COR-L47 (cell line): ENCODE data around the gene CDK2AP2.
"Not testable (repeated sequence)": the region's sequence is repeated elsewhere in the genome, so short reads cannot be mapped to it uniquely, and the experiment has no call there.

Source experiments
- DNase-seq: peaks from one replicate; lab custom pipeline; 2025; lab: John Stamatoyannopoulos, UW

The CDK2AP2 gene

DNA sequence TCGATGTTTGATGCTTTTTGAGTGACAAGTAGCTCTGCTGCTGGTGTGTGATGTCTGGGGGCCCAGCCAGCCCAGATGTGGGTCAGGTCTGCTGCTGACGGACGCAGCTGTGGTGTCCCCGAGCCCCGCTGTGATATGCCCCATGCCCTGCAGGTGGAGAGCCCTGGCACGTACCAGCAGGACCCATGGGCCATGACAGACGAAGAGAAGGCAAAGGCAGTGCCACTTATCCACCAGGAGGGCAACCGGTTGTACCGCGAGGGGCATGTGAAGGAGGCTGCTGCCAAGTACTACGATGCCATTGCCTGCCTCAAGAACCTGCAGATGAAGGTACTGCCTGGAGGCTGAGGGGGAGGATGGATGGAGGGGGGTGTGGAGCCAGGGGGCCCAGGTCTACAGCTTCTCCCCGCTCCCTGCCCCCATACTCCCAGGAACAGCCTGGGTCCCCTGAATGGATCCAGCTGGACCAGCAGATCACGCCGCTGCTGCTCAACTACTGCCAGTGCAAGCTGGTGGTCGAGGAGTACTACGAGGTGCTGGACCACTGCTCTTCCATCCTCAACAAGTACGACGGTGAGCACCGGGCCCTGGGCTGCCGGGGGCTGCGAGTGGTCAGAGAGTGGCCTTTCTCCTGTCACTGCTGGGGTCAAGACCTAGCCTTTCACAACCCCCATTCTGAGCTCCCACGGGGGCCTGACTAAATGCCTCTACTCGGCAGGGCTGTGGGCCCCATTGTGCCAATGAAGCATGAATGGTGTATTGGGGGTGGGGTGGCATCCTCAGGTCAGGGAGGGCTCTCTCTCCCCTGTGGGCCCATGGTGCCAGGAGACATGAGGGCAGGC is 17.9 kb downstream of the CDK2AP2 start:
- DNase-seq: no peak

DNA sequence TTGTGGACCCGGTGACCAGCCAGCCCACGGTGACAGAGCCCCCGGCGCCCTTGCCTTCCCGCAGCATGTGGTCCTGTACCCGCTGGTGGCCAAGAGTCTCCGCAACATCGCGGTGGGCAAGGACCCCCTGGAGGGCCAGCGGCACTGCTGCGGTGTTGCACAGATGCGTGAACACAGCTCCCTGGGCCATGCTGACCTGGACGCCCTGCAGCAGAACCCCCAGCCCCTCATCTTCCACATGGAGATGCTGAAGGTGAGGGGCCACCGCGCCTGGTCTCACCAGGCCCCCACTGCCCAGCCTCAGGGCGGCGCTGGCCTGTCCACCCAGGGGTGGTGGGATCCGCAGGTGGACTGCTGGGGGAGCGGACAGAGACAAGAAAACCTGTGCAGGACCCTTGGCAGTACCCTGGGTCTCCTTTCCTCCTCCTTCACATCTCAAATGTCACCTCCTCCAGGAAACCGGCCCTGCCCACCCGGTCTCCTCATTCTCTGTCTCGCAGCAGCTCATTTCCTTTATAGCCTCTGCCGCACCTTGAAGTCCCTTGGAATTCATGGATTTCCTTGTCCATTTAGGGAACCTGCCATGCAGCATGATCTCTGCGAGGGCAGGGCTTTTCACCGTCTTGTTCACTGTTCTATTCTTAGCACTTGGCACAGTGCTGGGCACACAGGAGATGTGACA is 18.6 kb downstream of the CDK2AP2 start:
- no peak for DNase-seq

- no peak for DNase-seq
These were observed 21.3 kb downstream of the CDK2AP2 start for GRCh38 chr11:67486481-67487195.

- DNase-seq: not testable (repeated sequence)
These were observed 22.0 kb downstream of the CDK2AP2 start for GRCh38 chr11:67485873-67486361.

- DNase-seq: no peak
These were observed 23.1 kb downstream of the CDK2AP2 start for GRCh38 chr11:67484847-67485311.

GRCh38 chr11:67483831-67484665 is 23.9 kb downstream of the CDK2AP2 start:
- no peak for DNase-seq

- peak; percentile 97 for DNase-seq
These were observed 24.8 kb downstream of the CDK2AP2 start, which contains the start of gene AIP for GRCh38 chr11:67482827-67483798. Gene AIP, plus strand, starts transcription at chr11:67483026. Its CDS starts 133 bp downstream, at chr11:67483159.

DNA sequence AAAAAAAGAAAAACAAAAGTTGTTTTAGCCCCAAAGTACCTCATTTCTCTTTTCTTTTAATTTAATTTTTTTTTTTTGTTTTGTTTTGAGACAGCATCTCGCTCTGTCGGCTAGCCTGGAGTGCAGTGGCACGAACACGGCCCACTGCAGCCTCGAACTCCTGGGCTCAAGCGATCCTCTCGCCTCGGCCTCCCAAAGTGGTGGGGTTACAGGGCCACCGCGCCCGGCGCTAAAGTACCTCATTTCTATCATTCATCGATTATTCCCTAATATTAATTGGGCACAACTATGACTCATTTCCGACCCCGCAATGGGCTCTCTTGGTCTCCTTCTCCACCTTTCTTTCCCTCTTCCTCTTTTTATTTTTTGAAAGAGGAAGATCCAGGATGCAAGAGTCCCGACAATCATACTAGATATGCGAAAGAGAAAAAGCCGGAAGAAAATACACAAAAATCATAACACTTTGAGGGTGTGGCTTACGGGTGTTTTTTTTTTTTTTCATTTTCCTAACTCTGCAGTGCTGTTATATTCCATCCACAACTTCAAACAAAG is 25.6 kb downstream of the CDK2AP2 start:
- no peak for DNase-seq

DNA sequence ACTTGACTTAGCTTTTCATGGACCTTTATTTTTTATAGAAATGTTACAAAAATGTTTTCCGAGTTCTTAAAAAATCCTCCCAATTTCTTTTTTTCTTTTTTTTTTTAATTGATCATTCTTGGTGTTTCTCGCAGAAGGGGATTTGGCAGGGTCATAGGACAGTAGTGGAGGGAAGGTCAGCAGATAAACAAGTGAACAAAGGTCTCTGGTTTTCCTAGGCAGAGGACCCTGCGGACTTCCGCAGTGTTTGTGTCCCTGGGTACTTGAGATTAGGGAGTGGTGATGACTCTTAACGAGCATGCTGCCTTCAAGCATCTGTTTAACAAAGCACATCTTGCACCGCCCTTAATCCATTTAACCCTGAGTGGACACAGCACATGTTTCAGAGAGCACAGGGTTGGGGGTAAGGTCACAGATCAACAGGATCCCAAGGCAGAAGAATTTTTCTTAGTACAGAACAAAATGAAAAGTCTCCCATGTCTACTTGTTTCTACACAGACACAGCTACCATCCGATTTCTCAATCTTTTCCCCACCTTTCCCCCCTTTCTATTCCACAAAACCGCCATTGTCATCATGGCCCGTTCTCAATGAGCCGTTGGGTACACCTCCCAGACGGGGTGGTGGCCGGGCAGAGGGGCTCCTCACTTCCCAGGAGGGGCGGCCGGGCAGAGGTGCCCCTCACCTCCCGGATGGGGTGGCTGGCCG is 30.5 kb downstream of the CDK2AP2 start:
- not testable (repeated sequence) for DNase-seq

GRCh38 chr11:67476692-67477091 is 31.3 kb downstream of the CDK2AP2 start:
- DNase-seq: not testable (repeated sequence)

- DNase-seq: no peak
These were observed 35.1 kb downstream of the CDK2AP2 start for GRCh38 chr11:67472882-67473281.

- DNase-seq: no peak
These were observed 37.5 kb downstream of the CDK2AP2 start for GRCh38 chr11:67470337-67471002.

DNA sequence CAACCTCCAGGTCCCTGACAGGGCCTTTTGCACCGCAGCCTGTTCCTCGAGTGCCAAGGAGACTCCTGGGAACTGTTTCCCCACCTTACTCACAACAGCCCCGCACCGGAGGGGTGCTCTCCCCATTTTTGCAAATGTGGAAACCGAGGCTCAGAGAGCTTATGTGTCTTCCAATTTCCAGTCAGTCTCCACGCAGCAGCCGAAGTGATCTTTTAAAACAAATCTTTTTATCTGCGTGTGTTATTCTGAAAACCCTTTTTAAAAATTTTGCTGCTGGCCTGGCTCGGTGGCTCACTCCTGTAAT is 38.5 kb downstream of the CDK2AP2 start:
- no peak for DNase-seq

- peak; percentile 90 for DNase-seq
These were observed 39.0 kb downstream of the CDK2AP2 start, which contains the start of gene TMEM134 for GRCh38 chr11:67468759-67469507. Gene TMEM134, minus strand, starts transcription at chr11:67469251. Its CDS starts 59 bp downstream, at chr11:67469192.

GRCh38 chr11:67468456-67468758 is 39.6 kb downstream of the CDK2AP2 start:
- DNase-seq: no peak

GRCh38 chr11:67468056-67468455 is 39.9 kb downstream of the CDK2AP2 start:
- no peak for DNase-seq

- DNase-seq: no peak
These were observed 40.8 kb downstream of the CDK2AP2 start for GRCh38 chr11:67466962-67467771.
